Urothelium cell line (cell line): Measurements from ENCODE around the gene PRDM11.
A peak's percentile ranks its signal among the peaks of the same experiment; 100 is the strongest.

Source experiments
- DNase-seq: peaks from one replicate; pipeline ENCODE4 v3.0.0; 2011; ENCODE audit warnings: low spot score, mixed read lengths
- FAIRE-seq: peaks from 2 replicates; lab custom pipeline; 2011; peaks lifted over from hg19 to GRCh38; lab: Jason Lieb, UNC

Gene PRDM11

GRCh38 chr11:45258982-45259530 is 112.6 kb downstream of the PRDM11 start:
- no peak for FAIRE-seq
- DNase-seq = no peak

- FAIRE-seq = peak; percentile 5
Observed at GRCh38 chr11:45259592-45259991, 113.2 kb downstream of the PRDM11 start.

DNA sequence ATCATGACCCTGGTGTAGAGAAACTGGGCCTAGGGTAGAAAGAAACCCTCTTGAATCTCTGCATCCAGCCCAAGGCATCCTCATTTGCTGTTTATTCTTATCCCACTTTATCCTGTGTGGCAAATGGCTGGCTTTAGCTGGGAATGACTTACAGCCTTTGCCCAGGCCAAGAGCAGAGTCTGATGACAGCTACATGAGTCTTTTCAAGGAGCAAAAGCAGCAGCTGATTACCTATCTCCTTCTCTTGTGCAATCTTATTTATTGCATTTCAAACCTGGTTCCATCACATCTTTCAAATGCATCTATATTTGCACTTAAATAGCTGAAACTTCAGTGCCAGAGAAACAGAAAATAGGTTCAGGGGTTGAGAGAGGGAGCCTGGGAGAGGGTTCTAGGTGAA is 113.6 kb downstream of the PRDM11 start:
- no peak for FAIRE-seq
- no peak for DNase-seq

More at GRCh38 chr11:45259592-45259991, 113.2 kb downstream of the PRDM11 start:
- DNase-seq = peak; percentile 61

DNA sequence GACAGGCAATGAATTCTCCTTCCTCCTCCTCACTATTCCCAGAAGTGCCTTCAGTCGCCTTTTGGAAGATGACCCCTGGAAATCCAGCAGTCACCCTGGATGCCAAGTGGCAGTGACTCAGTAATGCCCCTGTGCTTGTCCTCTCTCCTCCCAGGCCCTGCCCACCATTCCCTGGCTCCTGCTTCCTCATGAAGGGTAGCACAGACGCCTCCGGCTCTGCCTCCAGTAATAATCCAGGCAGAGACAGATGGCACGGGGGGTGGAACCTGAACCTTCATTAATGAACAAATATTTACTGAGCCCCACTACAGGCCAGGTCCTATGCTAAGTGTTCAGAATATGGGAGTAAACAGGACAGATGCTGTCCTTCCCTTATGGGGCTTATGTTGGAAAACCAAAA is 116.5 kb downstream of the PRDM11 start:
- no peak for DNase-seq
- no peak for FAIRE-seq

DNA sequence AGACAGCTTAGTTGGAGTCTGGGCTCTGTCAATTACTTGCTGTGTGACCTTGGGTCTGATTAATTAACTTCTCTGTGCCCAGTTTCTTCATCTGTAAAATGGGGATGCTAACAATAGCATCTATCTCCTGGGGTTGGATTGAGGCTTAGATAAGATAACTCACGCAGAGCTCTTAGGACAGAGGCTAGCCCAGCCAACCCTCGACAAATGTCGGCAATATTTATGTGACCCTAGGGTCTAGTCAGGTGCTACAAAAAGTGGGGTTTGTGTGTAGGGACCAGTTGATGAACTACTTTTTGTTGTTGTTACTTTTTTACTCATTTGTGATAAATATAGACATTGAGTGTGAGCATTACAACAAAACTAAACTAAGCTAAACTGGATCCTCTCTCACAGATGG is 117.3 kb downstream of the PRDM11 start:
- DNase-seq = no peak
- no peak for FAIRE-seq

DNA sequence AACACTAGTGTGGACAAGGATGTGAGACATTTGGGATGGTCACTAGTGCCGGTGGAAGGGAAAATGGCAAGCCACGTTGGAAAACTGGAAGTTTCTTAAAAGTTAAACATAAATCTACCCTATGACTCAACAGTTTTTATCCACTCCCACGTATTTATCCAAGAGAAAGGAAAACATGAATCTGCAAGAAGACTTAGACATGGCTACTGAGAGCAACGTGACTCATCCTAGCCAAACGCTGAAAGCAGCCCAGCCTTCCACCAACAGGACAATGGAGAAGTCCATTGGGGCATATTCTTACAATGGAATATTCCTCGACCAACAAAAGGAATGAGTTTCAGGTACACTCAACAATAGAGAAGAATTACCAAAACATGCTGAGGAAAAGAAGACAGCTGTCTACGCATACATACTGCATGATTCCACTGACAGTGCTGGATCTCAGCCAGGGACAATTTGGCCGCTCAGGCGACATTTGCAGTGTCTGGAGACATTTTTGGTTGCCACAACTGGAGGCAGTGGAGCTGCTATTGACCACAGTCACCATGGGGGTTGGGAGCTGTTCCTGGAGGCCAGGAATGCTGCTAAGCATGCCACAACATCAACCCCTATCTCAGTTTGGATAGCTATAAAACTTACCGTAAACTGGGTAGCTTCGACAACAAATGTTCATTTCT is 118.5 kb downstream of the PRDM11 start:
- no peak for FAIRE-seq
- DNase-seq = peak; percentile 81

DNA sequence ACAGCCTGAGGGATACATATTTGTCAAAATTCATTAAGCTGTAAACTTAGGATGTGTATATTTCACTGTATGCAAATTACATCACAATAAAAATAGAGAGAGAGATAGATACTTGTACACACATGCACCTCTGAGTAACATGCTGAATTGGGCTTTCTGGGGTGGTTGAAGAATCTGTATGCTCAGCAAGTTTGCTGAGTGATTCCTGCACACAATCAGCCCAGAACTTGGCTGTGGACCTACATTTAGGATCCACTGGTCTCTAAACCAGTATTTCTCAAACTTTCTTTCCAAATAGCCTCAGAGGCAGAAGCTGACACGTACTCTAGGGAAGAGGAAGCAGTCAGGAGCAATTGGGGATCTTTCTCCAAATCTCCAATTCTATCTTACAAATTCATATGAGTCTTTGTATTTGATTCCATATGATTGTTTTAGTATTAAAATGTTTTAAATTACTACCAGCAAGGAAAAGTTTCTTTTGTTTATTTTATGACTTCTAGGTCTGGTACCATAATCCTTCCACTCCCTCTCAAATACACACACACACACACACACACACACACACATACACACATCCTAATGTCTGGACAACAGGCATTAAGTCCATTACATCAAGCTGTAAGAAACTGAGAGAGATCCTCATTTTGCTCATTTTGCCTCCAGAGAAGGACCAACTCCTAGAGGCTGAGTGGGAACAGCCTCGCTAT is 119.7 kb downstream of the PRDM11 start:
- no peak for DNase-seq
- no peak for FAIRE-seq

DNA sequence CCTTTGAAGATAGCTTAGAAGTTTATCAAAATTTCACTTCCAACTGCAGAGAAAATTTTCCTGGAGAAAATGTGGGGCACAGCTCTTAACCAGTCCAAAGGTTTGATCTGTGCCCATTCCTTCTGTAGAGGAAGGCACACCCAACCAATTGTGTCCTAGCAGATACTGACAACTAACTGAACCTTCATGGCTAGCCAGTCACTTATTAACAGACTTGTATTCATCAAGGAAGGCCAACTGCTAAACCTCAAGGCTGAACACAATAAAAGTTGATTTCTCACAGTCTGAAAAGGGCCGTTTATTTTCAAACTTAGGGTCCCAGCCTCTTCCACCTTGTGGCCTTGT is 120.2 kb downstream of the PRDM11 start:
- no peak for FAIRE-seq
- DNase-seq = no peak

DNA sequence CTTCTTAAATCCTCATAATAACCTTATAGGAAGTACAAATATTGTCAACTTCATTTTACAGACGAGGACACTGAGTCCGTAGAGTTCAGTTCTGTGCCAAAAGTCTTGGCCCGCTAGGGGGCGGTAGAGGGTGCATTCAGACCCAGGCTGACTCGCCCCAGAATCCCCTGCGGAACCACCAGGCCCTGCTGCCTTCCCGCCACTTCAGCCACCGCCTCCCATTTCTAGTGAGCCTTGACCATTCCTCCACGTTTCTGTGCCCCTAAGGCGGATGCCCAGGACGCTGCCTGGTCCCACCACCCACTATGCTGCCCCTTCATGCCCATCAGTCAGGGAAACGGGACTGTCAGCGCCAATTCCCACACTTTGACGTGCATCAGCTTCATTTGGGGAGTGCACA is 120.6 kb downstream of the PRDM11 start:
- DNase-seq = no peak
- FAIRE-seq = no peak

DNA sequence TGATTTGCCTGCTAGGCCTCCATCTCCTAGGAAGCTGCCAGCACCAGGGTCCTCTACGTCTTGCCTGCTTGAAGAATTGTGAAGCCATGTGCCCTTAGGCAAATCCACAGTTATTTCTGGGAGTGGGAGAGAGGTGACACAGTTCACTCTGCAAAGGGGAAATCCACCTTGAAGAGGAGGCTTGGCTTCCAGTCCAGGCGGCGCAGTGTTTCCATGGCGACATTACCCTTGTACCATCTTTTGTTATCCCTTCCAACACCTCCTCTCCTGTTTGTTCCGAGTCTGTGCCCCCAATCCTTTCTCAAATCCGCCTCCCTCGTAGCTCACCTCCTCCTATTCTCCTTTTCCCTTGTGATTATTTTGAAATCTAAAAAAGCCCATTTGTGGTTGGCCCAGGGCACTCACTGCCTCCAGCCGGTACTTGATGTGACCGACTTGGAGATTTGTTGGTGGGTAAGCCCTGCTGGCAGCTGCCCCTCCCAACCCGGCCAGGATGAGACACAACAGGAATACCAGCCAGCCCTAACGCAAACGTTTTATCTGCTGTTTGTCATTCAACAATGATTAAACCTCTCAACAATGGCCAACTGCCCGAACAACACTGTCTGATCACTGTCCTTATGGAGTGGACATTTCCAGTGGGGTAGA is 121.3 kb downstream of the PRDM11 start:
- no peak for DNase-seq
- no peak for FAIRE-seq

DNA sequence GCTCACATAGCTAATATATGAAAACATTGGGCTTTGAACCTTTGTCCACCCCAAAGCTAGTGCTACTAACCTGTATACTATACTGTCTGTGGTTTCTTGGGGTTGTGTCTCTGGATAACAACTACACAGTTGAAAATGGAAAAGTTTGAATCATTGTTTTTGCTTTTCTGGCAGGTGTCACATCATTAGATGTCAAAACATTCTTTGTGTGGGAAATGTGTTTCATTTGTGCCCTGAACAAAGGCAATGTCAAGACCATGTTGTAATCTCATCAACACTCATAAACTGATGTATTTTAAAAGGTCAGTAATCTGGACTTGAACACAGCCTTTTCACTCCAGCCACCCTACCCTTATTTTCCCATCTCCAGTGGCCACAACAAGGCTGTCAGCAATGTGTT is 123.2 kb downstream of the PRDM11 start:
- peak; percentile 65 for FAIRE-seq
- DNase-seq = no peak

DNA sequence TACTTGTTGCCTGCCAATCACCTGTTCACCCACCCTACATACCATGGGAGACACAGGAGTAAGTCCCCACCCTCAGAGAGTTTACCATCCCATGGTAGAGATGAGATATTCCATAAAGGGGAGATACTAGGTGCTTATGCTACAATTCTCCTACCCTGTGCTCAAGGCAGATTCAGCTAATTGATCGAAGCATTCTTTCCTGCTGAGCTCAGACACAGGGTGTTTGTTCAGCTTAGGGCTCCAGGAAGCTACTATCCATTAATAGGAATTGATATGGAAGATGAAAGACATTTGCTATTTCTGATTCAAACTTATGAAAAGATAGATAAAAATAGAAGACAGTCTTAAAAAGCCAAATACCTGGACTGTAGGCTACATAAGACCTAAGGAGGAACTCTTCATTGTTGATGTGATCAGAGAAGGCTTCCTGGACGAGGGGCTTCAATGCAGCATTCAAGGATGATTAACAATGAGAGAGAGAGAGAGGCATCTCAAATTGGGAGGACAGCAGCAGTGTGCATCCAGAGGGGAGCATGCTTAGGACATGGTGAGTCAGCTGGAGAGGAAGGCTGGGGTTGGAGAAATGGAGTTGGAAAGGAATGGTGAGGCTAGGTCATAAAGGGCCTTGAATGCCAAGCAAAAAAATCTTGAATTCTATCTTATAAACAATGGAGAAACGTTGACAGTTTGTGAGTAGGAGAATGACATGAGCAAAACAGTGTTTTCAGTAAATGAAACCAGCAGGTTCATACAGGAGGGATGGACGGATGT is 124.7 kb downstream of the PRDM11 start:
- DNase-seq = no peak
- no peak for FAIRE-seq

DNA sequence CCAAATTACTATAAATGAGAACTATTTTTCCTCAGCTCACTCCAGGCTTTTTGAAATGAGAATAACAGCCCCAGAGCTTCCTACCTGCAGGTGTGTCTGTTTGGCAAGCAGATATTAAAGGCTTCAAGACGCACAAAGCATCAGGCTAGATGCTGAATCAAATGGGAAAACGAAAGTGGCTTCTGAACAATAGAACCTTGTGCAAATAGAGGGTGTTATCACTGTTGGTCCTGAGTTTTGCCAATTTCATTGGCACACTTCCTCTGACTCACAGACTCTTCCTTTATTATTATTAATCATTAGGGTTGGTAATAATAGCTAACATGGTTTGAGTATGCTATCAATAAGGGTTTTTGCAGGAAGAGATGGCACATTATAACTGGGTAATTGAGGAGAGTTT is 126.3 kb downstream of the PRDM11 start:
- no peak for DNase-seq
- FAIRE-seq = no peak

GRCh38 chr11:45273509-45273908 is 127.1 kb downstream of the PRDM11 start:
- no peak for DNase-seq
- FAIRE-seq = no peak

- FAIRE-seq = no peak
- no peak for DNase-seq
Observed at GRCh38 chr11:45274206-45274605, 127.8 kb downstream of the PRDM11 start.

DNA sequence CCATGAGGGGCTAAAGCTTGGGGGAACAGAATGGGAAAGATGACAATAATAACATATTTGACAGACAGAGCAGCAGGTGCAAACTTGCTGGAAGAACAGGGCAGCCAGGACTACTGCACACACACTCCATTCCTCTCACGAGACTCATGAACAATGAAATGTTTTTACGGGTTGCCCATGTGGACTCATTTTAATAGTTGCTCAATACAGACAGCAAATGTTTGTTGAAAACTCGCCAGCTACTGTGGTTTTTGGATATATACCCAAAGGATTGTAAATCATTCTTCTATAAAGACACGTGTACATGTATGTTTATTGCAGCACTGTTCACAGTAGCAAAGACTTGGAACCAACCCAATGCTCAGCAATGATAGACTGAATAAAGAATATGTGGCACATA is 129.4 kb downstream of the PRDM11 start:
- DNase-seq (no peak), FAIRE-seq (no peak)

GRCh38 chr11:45278714-45279113 is 132.3 kb downstream of the PRDM11 start:
- DNase-seq = no peak
- no peak for FAIRE-seq

DNA sequence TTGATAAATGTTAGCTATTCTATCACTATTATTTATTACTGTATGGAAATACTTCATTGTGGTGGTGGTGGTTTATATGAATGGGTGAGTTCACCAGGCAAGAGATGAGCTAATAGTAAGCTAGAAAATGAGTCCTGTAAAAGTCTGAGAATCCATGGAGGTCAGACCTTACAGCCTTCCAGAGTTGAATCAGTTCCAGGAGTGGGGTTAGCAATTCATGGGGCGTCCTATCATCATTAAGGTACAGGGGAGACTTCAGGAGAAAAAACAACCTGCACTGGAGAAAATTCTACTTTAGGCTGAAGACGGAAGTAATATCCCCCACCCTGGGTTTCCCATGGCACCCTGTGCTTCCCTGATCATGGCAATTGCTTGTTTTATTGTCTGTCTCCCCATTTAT is 133.2 kb downstream of the PRDM11 start:
- FAIRE-seq (no peak), DNase-seq (no peak)

DNA sequence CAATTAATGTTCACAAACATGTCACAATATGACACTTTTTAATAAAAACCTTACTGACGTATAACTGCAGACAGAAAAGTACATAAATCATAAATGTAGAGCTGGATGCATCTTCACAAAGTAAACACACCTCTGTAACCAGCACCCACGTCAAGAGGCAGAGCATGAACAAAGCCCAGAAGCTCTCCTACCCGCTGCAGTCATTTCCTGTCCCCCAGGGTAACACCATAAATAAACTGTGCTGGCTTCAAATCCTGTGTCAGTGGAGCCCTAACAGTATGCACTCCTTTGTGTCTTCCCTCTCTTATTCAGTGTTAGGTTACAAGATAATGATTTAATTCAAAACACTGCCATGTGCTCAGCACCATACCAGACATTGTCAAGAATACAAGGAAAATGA is 134.0 kb downstream of the PRDM11 start:
- FAIRE-seq (no peak), DNase-seq (no peak)

DNA sequence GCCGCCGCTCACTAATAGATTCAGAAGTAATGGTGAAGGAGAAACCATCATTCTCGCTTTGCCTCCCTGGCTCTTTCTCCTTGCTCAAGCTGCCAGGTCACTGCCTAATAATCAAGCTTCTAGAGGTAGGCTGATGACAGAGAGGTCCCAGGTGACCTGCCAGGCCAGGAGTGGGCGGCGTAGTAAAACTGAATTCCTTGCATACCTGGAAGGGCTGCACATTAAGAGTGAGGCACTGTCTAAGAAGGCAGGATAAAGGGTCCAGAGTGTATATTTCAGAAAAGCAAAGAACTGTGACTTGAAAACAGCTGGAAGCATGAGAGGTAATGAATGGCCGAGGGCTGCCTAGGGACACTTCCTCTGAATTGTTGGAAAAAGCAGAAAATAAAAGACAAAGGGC is 135.6 kb downstream of the PRDM11 start:
- DNase-seq = no peak
- no peak for FAIRE-seq
